Activated CD4-positive, alpha-beta memory T cell treated with anti-CD3 and anti-CD28 coated beads, Interleukin-2, amount 10 ng/mL, durations not matched to agents 7 days and 5 days (primary cell): ENCODE results near the gene STARD3. TPM values are rescaled to one million over a fixed set of nuclear protein-coding genes. Genes with fewer than 3 reads are reported as not detected.

Experiments
- CTCF ChIA-PET: fragments of 350-600 bp; sonication (Branson Sonifier 250); formaldehyde crosslinking; loops from one replicate; lab custom pipeline; 2021; ENCODE audit warnings: antibody characterized with exemption, inconsistent platforms; lab: Charles Lee
- POLR2A ChIA-PET: fragments of 350-600 bp; sonication (Branson Sonifier 250); formaldehyde crosslinking; loops from one replicate; lab custom pipeline; 2021; ENCODE audit warnings: antibody characterized with exemption; lab: Charles Lee
- DNase-seq: peaks from one replicate; pipeline ENCODE4 v3.0.0-alpha.2; 2020
- H3K27ac Mint-ChIP-seq: one replicate; pipeline ENCODE4 v1.8.0; 2021; ENCODE audit warnings: mild to moderate bottlenecking, mixed read lengths
- H3K27me3 Mint-ChIP-seq: one replicate; pipeline ENCODE4 v1.8.0; 2021; ENCODE audit warnings: mixed read lengths
- H3K36me3 Mint-ChIP-seq: one replicate; pipeline ENCODE4 v1.8.0; 2021; ENCODE audit warnings: low read depth, mixed read lengths
- H3K4me1 Mint-ChIP-seq: one replicate; pipeline ENCODE4 v1.8.0; 2021; ENCODE audit warnings: mixed read lengths
- H3K4me3 Mint-ChIP-seq: one replicate; pipeline ENCODE4 v1.8.0; 2021; ENCODE audit warnings: mild to moderate bottlenecking, mixed read lengths
- H3K9me3 Mint-ChIP-seq: one replicate; pipeline ENCODE4 v1.8.0; 2021; ENCODE audit warnings: mixed read lengths
- total RNA-seq, 2 experiments: library from RNA; stranded (reverse); gene quantifications; one replicate each; pipeline ENCODE4 v1.2.3, GENCODE V29; 2021

The STARD3 gene
- total RNA-seq, 2 experiments from 2014 or later = 72.0 to 73.7 TPM

DNA sequence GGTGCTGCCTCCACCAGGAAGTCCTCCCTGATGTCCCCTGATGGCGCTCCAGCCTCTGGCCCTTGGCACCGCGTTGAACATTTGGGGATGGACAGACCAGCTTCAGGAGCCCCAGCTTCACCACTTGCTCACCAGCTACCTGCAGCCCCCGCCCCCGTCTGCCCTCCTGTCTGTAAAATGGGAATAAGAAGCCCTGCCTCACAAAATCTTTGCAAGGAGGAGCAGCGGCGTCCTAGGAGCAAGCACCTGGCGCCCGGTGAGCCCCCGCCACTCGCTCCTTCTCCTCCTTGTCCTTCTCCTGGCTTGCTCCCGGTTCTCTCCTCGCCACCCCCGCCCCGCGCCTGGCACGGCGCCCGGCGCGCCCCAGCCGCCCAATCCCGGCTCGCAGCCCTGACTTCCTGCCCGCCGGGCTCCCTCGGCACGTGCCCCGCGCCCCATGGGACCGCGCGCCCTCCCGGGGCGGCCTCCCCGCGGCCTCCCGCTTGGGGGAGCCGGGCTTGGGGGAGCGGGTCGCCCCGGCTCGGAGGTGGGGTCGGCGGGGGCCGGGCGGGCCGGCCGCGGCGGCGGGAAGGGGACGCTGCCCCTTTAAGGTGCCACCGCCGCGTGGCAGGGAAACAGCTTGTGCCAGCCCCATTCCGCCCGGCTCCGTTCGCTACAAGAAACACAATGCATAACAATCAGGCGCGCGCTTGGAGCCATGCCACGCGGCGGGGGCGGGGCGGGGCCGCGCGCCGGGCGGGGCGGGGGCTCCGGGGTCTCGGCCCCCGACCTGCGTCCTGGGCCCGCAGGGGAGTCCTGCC lies 19.3 kb upstream of the STARD3 start:
- H3K4me1 Mint-ChIP-seq = peaks cover 14% of the 10 kb centered on the region
- H3K36me3 Mint-ChIP-seq = no peaks in the 10 kb centered on the region
- no peaks in the 10 kb centered on the region for H3K9me3 Mint-ChIP-seq
- H3K27ac Mint-ChIP-seq = no peak overlapping the region
- CTCF ChIA-PET = interaction anchor here (1.0 to 9.7 kb wide), 2 partner anchors 17 to 136 kb away, joined by 3 to 151 read pairs; partner anchors contain the start of gene STARD3
- H3K4me3 Mint-ChIP-seq = peak overlapping the region; percentile 69
- POLR2A ChIA-PET = interaction anchor here (1.1 to 1.8 kb wide), 2 partner anchors 70 to 363 kb away, joined by 3 to 4 read pairs; partner anchors contain the start of genes PGAP3 and PSMD3
- DNase-seq = peak; percentile 49
- H3K27me3 Mint-ChIP-seq = peaks cover 43% of the 10 kb centered on the region

DNA sequence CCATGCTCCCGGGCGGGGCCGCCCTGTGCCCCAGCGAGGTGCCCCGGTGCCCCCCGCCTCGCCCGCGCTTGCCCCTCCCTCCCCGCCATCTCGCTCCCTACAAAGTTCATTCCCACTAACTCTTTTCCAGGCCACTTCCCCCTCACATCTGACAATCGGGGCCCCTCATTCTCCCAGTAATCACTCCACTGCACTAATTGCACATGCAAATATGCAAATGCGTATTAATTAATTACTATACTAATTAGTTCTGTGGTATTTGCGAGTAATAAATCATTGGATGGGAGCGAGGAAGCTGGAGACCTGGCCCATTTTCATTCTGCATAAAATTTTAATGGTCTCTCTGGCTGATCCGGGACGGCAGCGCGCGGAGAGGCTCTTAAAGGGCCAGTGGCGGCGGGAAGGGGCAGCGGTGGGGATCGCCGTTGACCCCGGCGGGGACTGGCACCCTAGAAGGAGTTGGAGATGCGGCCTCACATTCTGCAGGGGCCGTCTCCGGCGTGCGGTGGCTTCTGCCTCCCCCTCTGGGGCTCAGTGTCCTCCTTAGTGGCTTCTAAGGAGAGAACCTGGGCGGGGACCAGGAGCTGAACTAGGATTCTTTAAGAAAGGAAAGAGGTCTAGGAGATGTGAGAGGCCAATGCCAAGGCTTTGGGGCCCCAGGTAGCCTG lies 18.6 kb upstream of the STARD3 start:
- H3K36me3 Mint-ChIP-seq = no peaks in the 10 kb centered on the region
- no peak overlapping the region for H3K27ac Mint-ChIP-seq
- no peaks in the 10 kb centered on the region for H3K9me3 Mint-ChIP-seq
- H3K27me3 Mint-ChIP-seq = peaks cover 43% of the 10 kb centered on the region
- H3K4me3 Mint-ChIP-seq = peak overlapping the region; percentile 69
- ChIA-PET POLR2A (interaction anchor here (1.1 to 1.9 kb wide), 4 partner anchors 8 to 362 kb away, joined by 3 to 6 read pairs (median 4); partner anchors contain the start of genes PGAP3 and PSMD3), CTCF (interaction anchor here (1.4 to 9.7 kb wide), 3 partner anchors 17 to 135 kb away, joined by 5 to 151 read pairs (median 51); partner anchors contain the start of gene STARD3)
- no peak for DNase-seq
- peaks cover 21% of the 10 kb centered on the region for H3K4me1 Mint-ChIP-seq

DNA sequence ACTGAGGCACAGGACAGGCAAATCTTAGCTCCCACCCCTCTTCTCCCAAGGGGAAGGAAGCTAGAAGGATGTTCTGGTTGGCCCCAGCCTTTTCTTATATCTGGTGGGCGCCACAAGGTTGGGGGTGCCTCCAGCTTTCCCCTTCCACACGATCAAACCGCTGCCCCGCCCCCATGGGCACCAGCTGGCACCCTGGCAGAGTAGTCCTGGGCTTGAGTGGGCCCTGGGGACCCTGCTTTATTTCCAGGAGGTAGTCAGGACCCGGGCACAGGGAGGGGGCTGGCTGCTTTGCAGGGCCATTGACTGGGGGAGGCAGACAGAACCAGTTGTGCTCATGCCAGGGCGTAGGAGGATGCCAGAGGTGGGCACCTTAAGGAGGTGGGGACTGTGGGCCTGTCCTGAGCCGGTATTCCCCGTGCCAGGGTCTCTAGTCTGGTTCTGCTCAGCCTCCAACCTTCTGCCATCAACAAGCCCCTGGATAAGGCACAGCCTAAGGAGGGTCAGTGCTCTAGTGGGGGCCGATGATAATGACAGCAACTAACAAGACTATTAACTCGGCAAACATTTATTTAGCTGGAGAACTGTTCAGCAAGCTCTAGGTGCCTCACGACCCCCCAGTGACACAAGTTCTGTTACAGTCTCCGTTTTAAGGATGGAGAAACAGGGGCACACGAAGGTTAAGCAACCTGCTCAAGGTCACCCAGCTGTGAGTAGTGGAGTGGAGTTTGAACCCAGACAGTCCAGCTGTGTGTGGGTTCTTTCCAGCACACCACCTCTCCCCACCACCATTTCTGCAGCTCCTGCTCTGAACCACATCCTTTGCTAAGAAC lies 17.8 kb upstream of the STARD3 start:
- POLR2A ChIA-PET = interaction anchor here (0.7 to 1.9 kb wide), 4 partner anchors 9 to 361 kb away, joined by 3 to 6 read pairs (median 4); partner anchors contain the start of gene PSMD3

DNA sequence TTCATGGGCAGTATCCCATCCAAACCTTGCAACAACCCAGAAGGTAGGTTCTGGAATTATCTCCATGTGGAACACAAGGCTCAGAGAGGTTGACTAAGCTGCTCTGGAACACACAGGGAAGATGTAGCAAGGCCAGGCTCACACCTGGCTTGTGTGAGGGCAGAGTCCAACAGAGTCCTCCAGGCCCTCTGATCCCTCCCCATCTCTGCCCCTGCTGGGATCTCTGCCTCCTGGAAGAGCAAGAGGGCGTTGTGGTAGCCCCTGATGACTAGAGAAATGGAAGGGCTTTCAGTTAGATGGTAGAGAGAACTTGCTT lies 17.2 kb upstream of the STARD3 start:
- no peak for DNase-seq
- Mint-ChIP-seq H3K27me3 (peaks cover 43% of the 10 kb centered on the region), H3K4me1 (peaks cover 23% of the 10 kb centered on the region), H3K36me3 (no peaks in the 10 kb centered on the region), H3K9me3 (no peaks in the 10 kb centered on the region), H3K27ac (no peak overlapping the region), H3K4me3 (no peak overlapping the region)
- CTCF ChIA-PET = interaction anchor here (0.5 to 9.7 kb wide), 6 partner anchors 15 to 885 kb away, joined by 3 to 151 read pairs (median 28); partner anchors contain the start of gene STARD3
- POLR2A ChIA-PET = interaction anchor here (0.7 to 1.9 kb wide), 3 partner anchors 9 to 134 kb away, joined by 3 to 6 read pairs (median 4); no protein-coding TSS in a partner anchor

More for the DNA sequence above, 17.8 kb upstream of the STARD3 start:
- Mint-ChIP-seq H3K9me3 (no peaks in the 10 kb centered on the region), H3K4me1 (peaks cover 23% of the 10 kb centered on the region), H3K36me3 (no peaks in the 10 kb centered on the region), H3K27me3 (peaks cover 43% of the 10 kb centered on the region), H3K4me3 (no peak overlapping the region), H3K27ac (no peak overlapping the region)
- DNase-seq = no peak
- CTCF ChIA-PET = interaction anchor here (0.5 to 9.7 kb wide), 6 partner anchors 16 to 884 kb away, joined by 3 to 151 read pairs (median 28); partner anchors contain the start of gene STARD3

DNA sequence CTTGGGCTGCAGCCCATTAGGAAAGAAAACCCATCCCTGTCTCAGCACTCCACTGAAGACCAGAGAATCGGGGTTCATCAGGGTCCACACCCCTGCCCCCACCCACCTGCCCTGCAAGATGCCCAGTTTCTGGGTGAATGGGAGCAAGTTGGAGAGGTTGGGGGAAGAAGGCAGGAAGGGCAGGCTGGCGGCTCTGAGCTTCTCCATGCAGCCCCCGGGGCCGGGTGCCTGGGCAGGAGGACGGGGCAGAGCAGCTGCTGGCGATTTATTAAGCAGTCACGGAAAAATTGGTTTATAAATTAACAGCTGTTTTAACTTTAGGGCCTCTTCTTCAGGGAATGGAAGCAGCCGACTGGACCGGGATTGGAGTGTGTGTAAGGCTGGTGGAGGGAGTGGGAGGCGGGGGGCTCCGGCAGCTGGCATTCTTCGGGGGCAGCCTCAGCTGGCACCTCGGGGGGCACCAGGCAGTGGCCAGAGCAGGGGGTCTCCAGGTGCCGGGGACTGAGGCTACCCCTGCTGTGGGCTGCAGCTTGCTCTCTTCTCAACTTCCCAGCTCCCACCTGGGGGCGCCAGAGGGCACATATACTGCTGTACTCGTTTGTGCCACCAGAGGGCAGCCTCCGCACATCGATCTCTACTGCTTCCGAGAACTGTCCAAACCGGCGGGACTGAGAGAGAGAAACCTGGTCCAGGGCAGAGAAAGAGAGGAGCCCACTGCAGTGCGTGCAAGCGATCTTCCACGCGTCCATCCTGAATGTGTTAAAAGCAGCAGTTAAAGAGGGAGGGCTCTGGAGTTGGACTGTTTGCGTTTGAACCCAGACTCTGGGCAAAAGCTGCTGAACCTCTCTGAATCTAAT lies 15.2 kb upstream of the STARD3 start:
- Mint-ChIP-seq H3K4me1 (peaks cover 27% of the 10 kb centered on the region), H3K27me3 (peaks cover 49% of the 10 kb centered on the region), H3K9me3 (no peaks in the 10 kb centered on the region), H3K36me3 (no peaks in the 10 kb centered on the region), H3K4me3 (peak overlapping the region; percentile 72), H3K27ac (peak overlapping the region; percentile 89)
- DNase-seq = peak; percentile 92
- ChIA-PET POLR2A (interaction anchor here (0.7 to 2.5 kb wide), 12 partner anchors 11 to 358 kb away, joined by 3 to 17 read pairs (median 4); partner anchors contain the start of genes MIEN1, PGAP3, PNMT and PSMD3), CTCF (interaction anchor here (0.5 to 9.7 kb wide), 60 partner anchors 9 to 469 kb away, joined by 3 to 151 read pairs (median 4); partner anchors contain the start of genes ERBB2, IKZF3, MED1 and MIEN1)

DNA sequence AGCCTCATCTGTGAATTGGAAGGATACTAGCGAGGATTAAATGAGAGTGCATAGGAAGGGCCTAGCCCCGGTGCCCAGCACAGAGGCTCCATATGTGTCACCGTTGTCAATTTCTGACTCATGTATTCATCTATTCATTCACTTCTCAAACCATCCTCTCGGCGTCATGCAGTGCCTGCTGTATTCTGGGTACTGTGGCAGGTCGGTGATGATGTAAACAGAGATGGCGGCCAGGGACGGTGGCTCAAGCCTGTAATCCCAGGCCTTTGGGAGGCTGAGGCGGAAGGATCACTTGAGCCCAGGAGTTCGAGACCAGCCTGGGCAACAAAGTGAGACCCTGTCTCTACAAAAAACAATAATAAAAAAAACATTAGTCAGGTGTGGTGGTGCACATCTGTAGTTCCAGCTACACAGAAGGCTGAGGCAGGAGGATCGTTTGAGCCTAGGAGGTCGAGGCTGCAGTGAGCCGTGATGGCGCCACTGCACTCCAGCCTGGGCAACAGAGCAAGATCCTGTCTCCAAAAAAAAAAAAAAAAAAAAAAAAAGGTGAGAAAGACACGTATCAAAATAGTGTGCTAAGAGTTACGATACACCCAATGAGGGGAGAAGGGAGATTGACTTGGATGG lies 14.5 kb upstream of the STARD3 start:
- DNase-seq = peak; percentile 67
- Mint-ChIP-seq H3K27ac (peak overlapping the region; percentile 89), H3K36me3 (no peaks in the 10 kb centered on the region), H3K4me3 (peak overlapping the region; percentile 72), H3K9me3 (no peaks in the 10 kb centered on the region), H3K4me1 (peaks cover 28% of the 10 kb centered on the region), H3K27me3 (peaks cover 44% of the 10 kb centered on the region)
- ChIA-PET POLR2A (interaction anchor here (0.9 to 2.5 kb wide), 10 partner anchors 10 to 358 kb away, joined by 3 to 17 read pairs (median 4); partner anchors contain the start of genes MIEN1, PGAP3, PSMD3 and STARD3), CTCF (interaction anchor here (0.6 to 9.7 kb wide), 37 partner anchors 12 to 404 kb away, joined by 3 to 151 read pairs (median 5); partner anchors contain the start of genes ERBB2, MIEN1, PNMT and PSMD3)

DNA sequence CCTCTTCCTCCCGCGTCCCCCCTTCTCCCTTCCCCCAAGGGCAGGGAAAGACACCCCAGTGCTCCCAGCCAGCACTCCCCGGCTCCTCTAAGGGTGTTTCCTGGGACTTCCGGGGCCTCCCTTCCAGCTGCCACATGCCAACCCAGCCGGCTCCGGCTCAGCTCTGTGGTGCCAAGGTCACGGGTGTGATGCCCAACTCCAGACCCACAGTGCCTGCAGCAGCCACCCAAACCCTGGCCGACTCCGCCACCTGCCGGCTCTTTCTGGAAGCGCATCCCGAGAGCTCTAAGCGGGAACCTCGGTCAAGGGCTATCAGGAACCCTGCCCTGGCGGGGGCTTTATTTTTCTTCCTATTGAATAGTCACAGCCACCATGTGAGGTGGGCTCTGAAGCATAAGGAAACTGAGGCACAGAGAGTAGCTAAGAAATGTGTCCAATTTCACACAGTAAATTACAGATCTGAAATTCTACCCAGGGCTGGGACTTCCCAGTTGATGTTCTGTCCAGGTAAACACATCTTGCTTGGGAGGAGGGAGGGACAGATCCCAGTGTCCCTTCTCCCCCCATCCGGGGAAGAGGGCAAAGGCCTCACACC lies 13.5 kb upstream of the STARD3 start:
- ChIA-PET CTCF (interaction anchor here (0.6 to 9.7 kb wide), 27 partner anchors 10 to 515 kb away, joined by 3 to 151 read pairs (median 4); partner anchors contain the start of genes MIEN1, PGAP3, PNMT and PSMD3), POLR2A (interaction anchor here (0.9 to 2.5 kb wide), 8 partner anchors 9 to 196 kb away, joined by 3 to 17 read pairs (median 3); partner anchors contain the start of gene STARD3)
- DNase-seq = peak; percentile 88
- Mint-ChIP-seq H3K27ac (peak overlapping the region; percentile 89), H3K4me3 (no peak overlapping the region), H3K27me3 (peaks cover 47% of the 10 kb centered on the region), H3K9me3 (no peaks in the 10 kb centered on the region), H3K4me1 (peaks cover 25% of the 10 kb centered on the region), H3K36me3 (no peaks in the 10 kb centered on the region)

DNA sequence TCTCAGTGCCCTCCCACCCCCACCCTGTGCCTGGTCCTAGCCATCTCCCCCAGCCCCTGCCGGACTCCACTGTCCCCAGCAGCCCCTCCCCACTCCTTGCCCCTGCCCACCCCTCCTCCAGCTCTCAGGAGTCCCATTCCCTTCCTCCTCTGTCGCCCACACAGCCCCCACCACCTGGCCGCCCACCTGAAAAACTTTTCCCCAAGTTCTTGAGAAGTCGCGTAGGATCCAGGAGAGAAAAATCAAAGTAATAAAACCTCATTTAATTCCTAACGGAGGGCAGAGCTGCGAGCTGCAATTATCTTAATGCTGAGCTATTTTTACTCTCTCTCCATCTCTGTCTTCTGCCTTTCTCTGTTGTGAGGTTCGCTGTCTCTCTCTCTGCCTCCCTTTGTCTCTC lies 12.6 kb upstream of the STARD3 start:
- DNase-seq = no peak
- peaks cover 24% of the 10 kb centered on the region for H3K4me1 Mint-ChIP-seq
- ChIA-PET POLR2A (no interaction called here), CTCF (interaction anchor here (1.0 to 9.7 kb wide), 7 partner anchors 11 to 79 kb away, joined by 3 to 151 read pairs (median 9); partner anchors contain the start of gene STARD3)
- H3K9me3 Mint-ChIP-seq = no peaks in the 10 kb centered on the region
- H3K27me3 Mint-ChIP-seq = peaks cover 46% of the 10 kb centered on the region
- H3K36me3 Mint-ChIP-seq = no peaks in the 10 kb centered on the region
- H3K4me3 Mint-ChIP-seq = no peak overlapping the region
- no peak overlapping the region for H3K27ac Mint-ChIP-seq

DNA sequence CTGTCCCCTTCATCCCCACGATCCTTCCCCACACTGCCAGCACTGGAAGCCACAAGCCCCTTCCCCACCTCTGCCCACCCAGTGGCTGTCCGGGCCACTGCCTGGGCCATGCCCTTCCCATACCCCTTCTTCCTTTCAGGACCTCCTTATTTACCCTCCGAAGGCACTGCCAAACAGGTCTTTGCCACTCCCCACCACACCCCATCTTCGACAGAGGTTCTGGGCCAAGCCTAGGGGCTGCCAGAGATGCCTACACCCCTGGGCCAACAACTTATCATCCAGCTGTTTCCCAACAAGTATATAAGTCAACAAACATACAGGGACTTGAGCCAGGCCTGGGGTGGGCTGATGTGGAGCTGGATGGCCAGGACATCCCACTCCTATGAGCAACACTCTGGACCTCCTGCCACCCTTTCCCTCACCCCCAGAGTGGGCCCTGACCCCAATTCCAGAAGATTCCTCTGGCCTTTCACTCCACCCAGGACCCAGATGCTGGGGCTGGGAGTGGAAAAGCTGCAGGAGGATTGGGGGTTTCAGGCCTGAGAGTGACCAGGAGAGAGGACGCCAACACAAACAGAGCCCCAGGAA lies 11.7 kb upstream of the STARD3 start:
- H3K9me3 Mint-ChIP-seq = no peaks in the 10 kb centered on the region
- no peaks in the 10 kb centered on the region for H3K36me3 Mint-ChIP-seq
- peaks cover 43% of the 10 kb centered on the region for H3K27me3 Mint-ChIP-seq
- DNase-seq = no peak
- H3K27ac Mint-ChIP-seq = no peak overlapping the region
- POLR2A ChIA-PET = no interaction called here
- CTCF ChIA-PET = interaction anchor here (0.8 to 9.7 kb wide), 4 partner anchors 10 to 104 kb away, joined by 3 to 151 read pairs (median 61); partner anchors contain the start of gene STARD3
- H3K4me1 Mint-ChIP-seq = peaks cover 24% of the 10 kb centered on the region
- H3K4me3 Mint-ChIP-seq = no peak overlapping the region
